ENCODE measurements around the gene FAM181A.

Gene FAM181A

DNA sequence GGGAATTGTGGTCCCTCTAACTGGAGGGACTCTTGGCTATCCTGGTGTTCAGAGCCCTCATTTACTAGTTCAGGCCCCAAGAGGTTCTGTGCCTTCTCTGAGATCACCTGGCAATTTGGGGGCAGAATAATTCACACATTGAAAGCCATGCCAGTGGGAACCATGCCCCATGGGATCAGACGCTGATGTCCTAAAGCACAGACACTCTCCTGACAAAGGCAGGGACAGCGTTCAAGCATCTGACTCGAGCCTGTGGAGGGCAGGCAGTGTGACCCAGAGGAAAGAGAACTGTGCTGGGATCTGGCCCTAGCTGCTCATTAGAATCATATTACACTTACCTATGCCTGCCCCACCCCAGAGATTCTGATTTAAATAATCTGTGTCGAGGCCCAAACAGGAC, 51.6 kb downstream of the FAM181A start:
- no peak for DNase-seq (ENCODE audit: low read depth)
